Upper lobe of right lung (tissue), 1 donor: Measurements from ENCODE around the gene C9orf78. TPM values are rescaled to one million over a fixed set of nuclear protein-coding genes. Genes with fewer than 3 reads are reported as not detected.
A peak's percentile ranks its signal among the peaks of the same experiment; 100 is the strongest.

ENCODE experiments used
- ATAC-seq: fragments of 200-7000 bp; cut with Tn5 transposase; one replicate; pipeline ENCODE4 v1.9.1; 2020; ENCODE audit warnings: mild to moderate bottlenecking, moderate library complexity
- DNase-seq: peaks from one replicate; pipeline ENCODE4 v3.0.0-alpha.2; 2020
- H3K27ac ChIP-seq: fragments of 200-600 bp; one replicate; pipeline ENCODE4 v1.8.0; 2022
- H3K27me3 ChIP-seq: fragments of 200-600 bp; one replicate; pipeline ENCODE4 v1.8.0; 2022; ENCODE audit warnings: mild to moderate bottlenecking
- H3K36me3 ChIP-seq: fragments of 200-600 bp; one replicate; pipeline ENCODE4 v1.8.0; 2022
- H3K4me1 ChIP-seq: fragments of 200-600 bp; one replicate; pipeline ENCODE4 v1.8.0; 2022
- H3K4me3 ChIP-seq: fragments of 200-600 bp; one replicate; pipeline ENCODE4 v1.8.0; 2022; ENCODE audit warnings: mild to moderate bottlenecking
- H3K9me3 ChIP-seq: fragments of 200-600 bp; one replicate; pipeline ENCODE4 v1.8.0; 2022
- CTCF ChIP-seq: fragments of 200-600 bp; IDR thresholded peaks from one replicate; pipeline ENCODE4 v1.8.0; 2022; ENCODE audit warnings: antibody characterized with exemption
- intact Hi-C: fragments of 100-400 bp; cut with DNase I; formaldehyde crosslinking; loops from one replicate; pipeline ENCODE4 v1.11.0; 2022
- total RNA-seq: library from RNA; stranded (reverse); fragmentation: NEBNext Ultra II Directional; extraction: Animal tissue kit (Norgen Biotek cat#: 25700); gene quantifications from one replicate; pipeline ENCODE4 v1.2.1, GENCODE V29; 2021
- donor health status: DM: no; HTN: yes; CAD: no; lungs with severe emphysema.

Gene C9orf78
- total RNA-seq, 1 donor from 2014 or later, result 36.6 TPM

- Histone ChIP-seq H3K36me3 (peaks cover 22% of the 10 kb centered on the region), H3K27me3 (no peaks in the 10 kb centered on the region), H3K27ac (peak overlapping the region; percentile 55), H3K4me1 (no peaks in the 10 kb centered on the region), H3K9me3 (no peaks in the 10 kb centered on the region), H3K4me3 (no peak overlapping the region)
- intact Hi-C loops, result no loop called here
- ATAC-seq (peak; percentile 61), DNase-seq (no peak)
- no peak for TF ChIP-seq CTCF
Measured at GRCh38 chr9:129868872-129869486, 33.9 kb upstream of the C9orf78 start.

- Histone ChIP-seq H3K9me3 (no peaks in the 10 kb centered on the region), H3K27me3 (no peaks in the 10 kb centered on the region), H3K27ac (peak overlapping the region; percentile 24), H3K4me1 (no peaks in the 10 kb centered on the region), H3K36me3 (peaks cover 18% of the 10 kb centered on the region), H3K4me3 (no peak overlapping the region)
- no peak for TF ChIP-seq CTCF
- ATAC-seq (no peak), DNase-seq (no peak)
- intact Hi-C loops, result no loop called here
Measured at GRCh38 chr9:129868023-129868871, 33.2 kb upstream of the C9orf78 start.

GRCh38 chr9:129867136-129868022, 32.3 kb upstream of the C9orf78 start:
- ATAC-seq (no peak), DNase-seq (no peak)
- no peaks in the 10 kb centered on the region for H3K4me1 ChIP-seq
- no peaks in the 10 kb centered on the region for H3K27me3 ChIP-seq
- peaks cover 22% of the 10 kb centered on the region for H3K36me3 ChIP-seq
- intact Hi-C loops, result no loop called here
- H3K9me3 ChIP-seq, result no peaks in the 10 kb centered on the region
- H3K4me3 ChIP-seq, result no peak overlapping the region
- H3K27ac ChIP-seq, result no peak overlapping the region
- no peak for TF ChIP-seq CTCF

- DNase-seq (no peak), ATAC-seq (no peak)
- Histone ChIP-seq H3K36me3 (peaks cover 28% of the 10 kb centered on the region), H3K4me3 (no peak overlapping the region), H3K27ac (no peak overlapping the region), H3K27me3 (no peaks in the 10 kb centered on the region), H3K9me3 (no peaks in the 10 kb centered on the region), H3K4me1 (no peaks in the 10 kb centered on the region)
- intact Hi-C loops, result no loop called here
- no peak for TF ChIP-seq CTCF
Measured at GRCh38 chr9:129866394-129867135, 31.5 kb upstream of the C9orf78 start.

GRCh38 chr9:129865668-129866320, 30.7 kb upstream of the C9orf78 start:
- no peak for TF ChIP-seq CTCF
- Histone ChIP-seq H3K27me3 (no peaks in the 10 kb centered on the region), H3K4me1 (no peaks in the 10 kb centered on the region), H3K27ac (no peak overlapping the region), H3K36me3 (peaks cover 36% of the 10 kb centered on the region), H3K9me3 (no peaks in the 10 kb centered on the region), H3K4me3 (no peak overlapping the region)
- ATAC-seq, result no peak
- DNase-seq, result no peak
- intact Hi-C loops, result no loop called here
